ENCODE measurements around the gene AOX1.

DNA sequence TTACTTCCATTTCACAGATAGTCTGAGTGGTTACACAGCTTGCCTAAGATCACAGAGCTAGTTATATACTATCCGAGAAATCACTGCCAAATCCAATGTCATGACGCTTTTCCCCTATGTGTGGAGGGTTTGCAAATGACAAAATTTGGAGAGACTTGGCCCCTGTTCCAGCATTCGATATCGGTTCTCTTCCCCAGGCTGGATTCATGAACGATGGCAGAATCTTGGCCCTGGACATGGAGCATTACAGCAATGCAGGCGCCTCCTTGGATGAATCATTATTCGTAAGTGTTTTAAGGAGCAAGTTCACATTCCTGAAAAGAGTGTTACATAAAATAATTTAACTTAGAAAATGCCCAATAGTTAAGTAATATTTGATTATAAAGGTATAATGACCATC, 55.1 kb downstream of the AOX1 start:
- TF ChIP-seq, protein P1, sequence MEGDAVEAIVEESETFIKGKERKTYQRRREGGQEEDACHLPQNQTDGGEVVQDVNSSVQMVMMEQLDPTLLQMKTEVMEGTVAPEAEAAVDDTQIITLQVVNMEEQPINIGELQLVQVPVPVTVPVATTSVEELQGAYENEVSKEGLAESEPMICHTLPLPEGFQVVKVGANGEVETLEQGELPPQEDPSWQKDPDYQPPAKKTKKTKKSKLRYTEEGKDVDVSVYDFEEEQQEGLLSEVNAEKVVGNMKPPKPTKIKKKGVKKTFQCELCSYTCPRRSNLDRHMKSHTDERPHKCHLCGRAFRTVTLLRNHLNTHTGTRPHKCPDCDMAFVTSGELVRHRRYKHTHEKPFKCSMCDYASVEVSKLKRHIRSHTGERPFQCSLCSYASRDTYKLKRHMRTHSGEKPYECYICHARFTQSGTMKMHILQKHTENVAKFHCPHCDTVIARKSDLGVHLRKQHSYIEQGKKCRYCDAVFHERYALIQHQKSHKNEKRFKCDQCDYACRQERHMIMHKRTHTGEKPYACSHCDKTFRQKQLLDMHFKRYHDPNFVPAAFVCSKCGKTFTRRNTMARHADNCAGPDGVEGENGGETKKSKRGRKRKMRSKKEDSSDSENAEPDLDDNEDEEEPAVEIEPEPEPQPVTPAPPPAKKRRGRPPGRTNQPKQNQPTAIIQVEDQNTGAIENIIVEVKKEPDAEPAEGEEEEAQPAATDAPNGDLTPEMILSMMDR (IDR thresholded peaks at IDR 0.05 in 4 of 5, conservative IDR thresholded peaks at IDR 0.05 in 1 of 5), result no peak
- TF ChIP-seq POLR2A (IDR thresholded peaks at IDR 0.05), result no peak

All from gastrocnemius medialis (tissue), 4 donors.